H9 (cell line): ENCODE data around the gene MAGI1. TPM values are rescaled to one million over a fixed set of nuclear protein-coding genes. Genes with fewer than 3 reads are reported as not detected.
A peak's percentile ranks its signal among the peaks of the same experiment; 100 is the strongest.

Experiments used
- DNase-seq: peaks from one replicate; pipeline ENCODE4 v3.0.0-alpha.2; 2017
- H2AFZ ChIP-seq: one replicate; pipeline ENCODE4 v1.6.1; 2013; ENCODE audit warnings: mild to moderate bottlenecking, low read length, control low read depth, moderate library complexity
- H2AK5ac ChIP-seq: 2 replicates; pipeline ENCODE4 v1.6.1; 2013; ENCODE audit warnings: low read length, control low read depth, mixed read lengths; ENCODE audit not compliant: insufficient read length
- H2BK120ac ChIP-seq: one replicate; pipeline ENCODE4 v1.6.1; 2013; ENCODE audit warnings: low read depth, mild to moderate bottlenecking, low read length, control low read depth, inconsistent platforms; ENCODE audit not compliant: poor library complexity, severe bottlenecking
- H2BK12ac ChIP-seq: 2 replicates; pipeline ENCODE4 v1.6.1; 2013; ENCODE audit warnings: low read length, control low read depth, mixed read lengths, low read depth; ENCODE audit not compliant: insufficient read length
- H2BK15ac ChIP-seq: 2 replicates; pipeline ENCODE4 v1.6.1; 2013; ENCODE audit warnings: low read depth, low read length, control low read depth
- H2BK20ac ChIP-seq: one replicate; pipeline ENCODE4 v1.6.1; 2013; ENCODE audit warnings: low read depth, mild to moderate bottlenecking, low read length, control low read depth, inconsistent platforms; ENCODE audit not compliant: poor library complexity, severe bottlenecking
- H2BK5ac ChIP-seq: 2 replicates; pipeline ENCODE4 v1.6.1; 2013; ENCODE audit warnings: low read length, control low read depth, mixed read lengths; ENCODE audit not compliant: insufficient read length
- H3K14ac ChIP-seq: 2 replicates; pipeline ENCODE4 v1.6.1; 2013; ENCODE audit warnings: low read length, control low read depth; ENCODE audit not compliant: insufficient read depth
- H3K18ac ChIP-seq: 2 replicates; pipeline ENCODE4 v1.6.1; 2013; ENCODE audit warnings: low read depth, mild to moderate bottlenecking, mixed read lengths, low read length, control low read depth; ENCODE audit not compliant: insufficient read length
- H3K23ac ChIP-seq: 2 replicates; pipeline ENCODE4 v1.6.1; 2013; ENCODE audit warnings: low read length, control low read depth, mixed read lengths, low read depth; ENCODE audit not compliant: insufficient read length
- H3K23me2 ChIP-seq: 2 replicates; pipeline ENCODE4 v1.6.1; 2013; ENCODE audit warnings: low read depth, mild to moderate bottlenecking, mixed read lengths, low read length, control low read depth; ENCODE audit not compliant: insufficient read length, poor library complexity, severe bottlenecking
- H3K27ac ChIP-seq: 2 replicates; pipeline ENCODE4 v1.5.1; 2013; ENCODE audit warnings: low read length, control low read depth, mixed read lengths, low read depth; ENCODE audit not compliant: insufficient read length
- H3K27me3 ChIP-seq: 2 replicates; pipeline ENCODE4 v1.6.1; 2013; ENCODE audit warnings: low read length, control low read depth, inconsistent platforms; ENCODE audit not compliant: insufficient read depth
- H3K4ac ChIP-seq: 2 replicates; pipeline ENCODE4 v1.6.1; 2013; ENCODE audit warnings: low read depth, mild to moderate bottlenecking, control low read depth, inconsistent platforms, low read length, moderate library complexity
- H3K4me1 ChIP-seq: 2 replicates; pipeline ENCODE4 v1.6.1; 2013; ENCODE audit warnings: low read length, control low read depth, inconsistent platforms; ENCODE audit not compliant: insufficient read depth
- H3K4me2 ChIP-seq: 2 replicates; pipeline ENCODE4 v1.6.1; 2013; ENCODE audit warnings: low read length, control low read depth, mixed read lengths; ENCODE audit not compliant: insufficient read length, insufficient read depth
- H3K56ac ChIP-seq: 2 replicates; pipeline ENCODE4 v1.6.1; 2013; ENCODE audit warnings: low read depth, mild to moderate bottlenecking, mixed read lengths, low read length, control low read depth; ENCODE audit not compliant: insufficient read length
- H3K79me1 ChIP-seq: 2 replicates; pipeline ENCODE4 v1.6.1; 2013; ENCODE audit warnings: low read depth, mild to moderate bottlenecking, moderate library complexity, low read length, control low read depth, inconsistent platforms; ENCODE audit not compliant: insufficient read depth, poor library complexity, severe bottlenecking
- H3K79me2 ChIP-seq: 2 replicates; pipeline ENCODE4 v1.6.1; 2013; ENCODE audit warnings: low read length, control low read depth, inconsistent platforms; ENCODE audit not compliant: insufficient read depth
- H3K9ac ChIP-seq: 2 replicates; pipeline ENCODE4 v1.6.1; 2013; ENCODE audit warnings: low read length, control low read depth, mixed read lengths; ENCODE audit not compliant: insufficient read length; ENCODE audit errors: extremely low read depth
- H3K9me3 ChIP-seq: one replicate; pipeline ENCODE4 v1.6.1; 2013; ENCODE audit warnings: low read depth, low read length, inconsistent platforms; ENCODE audit not compliant: control insufficient read depth
- H3T11ph ChIP-seq: one replicate; pipeline ENCODE4 v1.6.1; 2013; ENCODE audit warnings: mild to moderate bottlenecking, low read length, control low read depth, inconsistent platforms
- H4K20me1 ChIP-seq: one replicate; pipeline ENCODE4 v1.6.1; 2013; ENCODE audit not compliant: control insufficient read depth, insufficient read length, insufficient read depth
- H4K5ac ChIP-seq: 2 replicates; pipeline ENCODE4 v1.6.1; 2013; ENCODE audit warnings: low read depth, mild to moderate bottlenecking, mixed read lengths, low read length, control low read depth; ENCODE audit not compliant: insufficient read length
- H4K8ac ChIP-seq: replicated peaks from 2 replicates; pipeline ENCODE4 v1.6.1; 2013; ENCODE audit warnings: low read length, control low read depth, mixed read lengths, low read depth; ENCODE audit not compliant: insufficient read length
- H4K91ac ChIP-seq: 2 replicates; pipeline ENCODE4 v1.6.1; 2013; ENCODE audit warnings: low read depth, mild to moderate bottlenecking, moderate library complexity, mixed read lengths, low read length, control low read depth; ENCODE audit not compliant: insufficient read length
- H3K27ac Mint-ChIP-seq, 3 experiments: 2 replicates in 2 of 3; 3 replicates in 1 of 3; pipeline ENCODE4 v1.8.0; 2020 to 2021; ENCODE audit warnings: mixed read lengths in 3 of 3, mild to moderate bottlenecking in 1 of 3, moderate library complexity in 1 of 3
- H3K27me3 Mint-ChIP-seq: 2 replicates; pipeline ENCODE4 v1.8.0; 2021; ENCODE audit warnings: low read depth, mild to moderate bottlenecking, moderate library complexity, mixed read lengths
- H3K36me3 Mint-ChIP-seq, 3 experiments: 2 replicates in 2 of 3; 3 replicates in 1 of 3; pipeline ENCODE4 v1.8.0; 2020 to 2021; ENCODE audit warnings: low read depth in 3 of 3, mixed read lengths in 3 of 3; ENCODE audit not compliant: insufficient read depth in 1 of 3
- H3K4me1 Mint-ChIP-seq, 2 experiments: 2 replicates each; pipeline ENCODE4 v1.8.0; 2020; ENCODE audit warnings: mixed read lengths in 2 of 2
- H3K4me3 Mint-ChIP-seq, 2 experiments: 2 replicates in 1 of 2; 3 replicates in 1 of 2; pipeline ENCODE4 v1.8.0; 2020 to 2021; ENCODE audit warnings: mild to moderate bottlenecking in 2 of 2, mixed read lengths in 2 of 2, moderate library complexity in 1 of 2
- H3K9me3 Mint-ChIP-seq, 2 experiments: 2 replicates in 1 of 2; 3 replicates in 1 of 2; pipeline ENCODE4 v1.8.0; 2020; ENCODE audit warnings: mild to moderate bottlenecking in 2 of 2, mixed read lengths in 2 of 2, moderate library complexity in 1 of 2
- CTCF ChIP-seq: fragments of 200-600 bp; sonication (generic); conservative IDR thresholded peaks from 3 replicates; pipeline ENCODE4 v1.8.0; 2021; ENCODE audit warnings: antibody characterized with exemption, mild to moderate bottlenecking
- WGBS: extraction: QIAGEN DNeasy Blood & Tissue Kit; methylation state at CpG from one replicate; pipeline ENCODE4 v1.1.7; 2013; ENCODE audit warnings: missing lambda C conversion rate, low lambda C conversion rate, mixed read lengths; ENCODE audit not compliant: insufficient read length; ENCODE audit errors: extremely low coverage; 5-methylcytosine and 5-hydroxymethylcytosine counted together
- total RNA-seq: library from RNA; stranded (reverse); gene quantifications from 2 replicates; pipeline ENCODE4 v1.2.1, GENCODE V29; 2021

MAGI1 gene
- total RNA-seq, 1 experiment from 2014 or later: 65.7 TPM

GRCh38 chr3:65685621-65686235 lies 353.0 kb downstream of the MAGI1 start:
- Histone ChIP-seq H3K9ac (no peak overlapping the region), H3K27me3 (no peaks in the 10 kb centered on the region), H3K79me2 (no peaks in the 10 kb centered on the region), H4K20me1 (no peaks in the 10 kb centered on the region), H2AFZ (no peak overlapping the region), H3K23me2 (no peaks in the 10 kb centered on the region), H2BK20ac (no peak overlapping the region), H3K4ac (no peak overlapping the region), H3K56ac (no peak overlapping the region), H3K79me1 (no peaks in the 10 kb centered on the region), H3K27ac (no peak overlapping the region), H2BK5ac (no peak overlapping the region), H2BK15ac (no peak overlapping the region), H2AK5ac (no peak overlapping the region), H3K4me1 (no peaks in the 10 kb centered on the region), H3K23ac (no peak overlapping the region), H3K4me2 (no peak overlapping the region), H3K18ac (no peak overlapping the region), H4K91ac (no peak overlapping the region), H2BK12ac (no peak overlapping the region), H2BK120ac (no peak overlapping the region), H4K8ac (no peak overlapping the region), H4K5ac (no peak overlapping the region), H3K14ac (no peak overlapping the region), H3T11ph (peak overlapping the region; percentile 53), H3K9me3 (no peaks in the 10 kb centered on the region)
- DNase-seq: no peak
- TF ChIP-seq CTCF: no peak
- no peaks in the 10 kb centered on the region for H3K27me3 Mint-ChIP-seq
- H3K4me3 Mint-ChIP-seq: no peak overlapping the region
- H3K36me3 Mint-ChIP-seq: no peaks in the 10 kb centered on the region; a peak in 1 of 7 replicates
- peaks cover 7 to 9% of the 10 kb centered on the region in 2 experiments; a peak in 3 of 4 replicates for H3K4me1 Mint-ChIP-seq
- no CpG with 5 or more reads among the region's 5 CpGs for WGBS
- peak overlapping the region in 2 of 3 experiments; percentile 3; a peak in 4 of 7 replicates for H3K27ac Mint-ChIP-seq
- H3K9me3 Mint-ChIP-seq: no peaks in the 10 kb centered on the region
